ENCODE data around the gene TMEM200A. TPM values are rescaled to one million over a fixed set of nuclear protein-coding genes. Genes with fewer than 3 reads are reported as not detected.

TMEM200A gene
- polyA plus RNA-seq, 1 donor from 2014 or later = 31.3 TPM

DNA sequence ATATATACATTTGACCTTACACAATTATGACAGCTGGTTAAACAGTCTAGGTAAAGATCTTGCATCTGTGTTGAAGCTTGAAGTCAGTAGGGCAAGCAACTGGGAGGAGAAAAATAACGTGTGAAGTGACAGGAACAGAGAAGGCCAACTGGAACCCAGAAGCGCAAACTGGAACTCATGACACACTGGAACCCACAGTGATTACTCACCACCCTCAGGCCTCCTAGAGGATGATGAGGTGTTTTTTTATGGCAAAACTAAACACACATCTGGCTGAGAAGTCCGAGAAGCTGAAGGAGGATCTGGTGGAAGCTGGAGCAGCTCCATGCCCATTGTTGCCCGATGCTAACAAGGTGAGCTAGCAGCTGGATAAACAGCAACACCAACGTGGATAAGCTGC is 108.1 kb downstream of the TMEM200A start:
- Histone ChIP-seq H2AFZ (ENCODE audit: low read depth, low read length) (no peak overlapping the region), H3K36me3 (ENCODE audit: insufficient read depth, low read length) (no peaks in the 10 kb centered on the region), H3K9ac (ENCODE audit: low read length) (no peak overlapping the region), H3K79me2 (replicated peaks; ENCODE audit: insufficient read depth, low read length) (no peaks in the 10 kb centered on the region), H3K27me3 (ENCODE audit: insufficient read depth, low read depth, low read length) (no peaks in the 10 kb centered on the region), H3K27ac (ENCODE audit: low read length) (no peak overlapping the region), H3K4me3 (ENCODE audit: low read length) (no peak overlapping the region), H3K9me2 (ENCODE audit: insufficient read depth, low read length) (no peaks in the 10 kb centered on the region), H3F3A (ENCODE audit: insufficient read depth, low read length, poor library complexity, severe bottlenecking) (no peaks in the 10 kb centered on the region), H3K9me3 (ENCODE audit: low read length) (no peaks in the 10 kb centered on the region), H3K4me2 (ENCODE audit: low read length) (no peak overlapping the region), H4K20me1 (ENCODE audit: insufficient read depth) (no peaks in the 10 kb centered on the region)
- no peak for TF ChIP-seq TAF1 (IDR thresholded peaks at IDR 0.05; ENCODE audit: low read depth)

DNA sequence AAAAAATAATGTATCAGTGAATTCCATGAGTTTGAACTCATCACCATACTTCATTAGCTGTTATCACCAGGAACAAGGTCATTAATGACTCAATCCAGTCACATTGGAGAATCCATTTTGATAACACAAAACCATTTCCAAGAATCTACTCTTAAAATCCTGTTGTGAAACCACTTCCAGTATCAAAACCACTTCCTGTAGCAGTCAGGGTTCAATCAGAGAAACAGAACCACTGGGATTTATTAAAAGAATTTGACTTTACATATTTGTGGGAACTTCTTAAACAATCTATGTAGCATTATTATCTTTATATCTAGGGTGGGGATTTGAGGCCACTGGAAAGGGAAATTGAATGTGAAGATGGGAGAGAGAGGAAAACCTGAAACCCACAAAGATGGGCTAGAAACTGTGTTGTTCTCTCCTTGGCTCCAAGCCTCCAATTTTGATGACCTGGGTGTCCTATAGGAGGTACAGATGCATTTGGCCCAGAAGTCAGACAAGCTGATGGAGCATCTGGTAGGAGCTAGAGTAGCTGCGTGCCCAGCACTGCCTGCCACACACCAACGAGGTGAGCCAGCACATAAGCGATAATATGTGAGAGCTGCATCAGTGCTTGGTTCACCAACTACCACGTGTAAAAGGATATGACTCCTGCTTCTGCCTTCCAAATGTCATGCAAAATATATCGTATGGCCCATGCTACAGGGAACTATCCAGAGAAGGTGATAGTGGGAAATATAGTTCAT is 117.0 kb downstream of the TMEM200A start:
- Histone ChIP-seq H3F3A (ENCODE audit: insufficient read depth, low read length, poor library complexity, severe bottlenecking) (no peaks in the 10 kb centered on the region), H3K4me2 (ENCODE audit: low read length) (no peak overlapping the region), H3K27ac (ENCODE audit: low read length) (no peak overlapping the region), H3K36me3 (ENCODE audit: insufficient read depth, low read length) (no peaks in the 10 kb centered on the region), H3K9me2 (ENCODE audit: insufficient read depth, low read length) (no peaks in the 10 kb centered on the region), H3K9ac (ENCODE audit: low read length) (no peak overlapping the region), H3K79me2 (replicated peaks; ENCODE audit: insufficient read depth, low read length) (no peaks in the 10 kb centered on the region), H3K27me3 (ENCODE audit: insufficient read depth, low read depth, low read length) (no peaks in the 10 kb centered on the region), H3K9me3 (ENCODE audit: low read length) (no peaks in the 10 kb centered on the region), H3K4me3 (ENCODE audit: low read length) (no peak overlapping the region), H4K20me1 (ENCODE audit: insufficient read depth) (no peaks in the 10 kb centered on the region), H2AFZ (ENCODE audit: low read depth, low read length) (no peak overlapping the region)
- no peak for TF ChIP-seq MXI1 (conservative IDR thresholded peaks at IDR 0.05; ENCODE audit: poor library complexity, severe bottlenecking)
- TF ChIP-seq POLR2AphosphoS5 (IDR thresholded peaks at IDR 0.05) = no peak
- TF ChIP-seq SMC3 (conservative IDR thresholded peaks at IDR 0.05; ENCODE audit: poor library complexity) = no peak
- TF ChIP-seq CTCF (IDR thresholded peaks at IDR 0.05; ENCODE audit: poor library complexity, severe bottlenecking) = no peak
- no peak for TF ChIP-seq TAF1 (IDR thresholded peaks at IDR 0.05; ENCODE audit: low read depth)
- TF ChIP-seq RAD21 (conservative IDR thresholded peaks at IDR 0.05) = no peak
- TF ChIP-seq EZH2 (IDR thresholded peaks at IDR 0.05; ENCODE audit: borderline replicate concordance, insufficient read depth, low read length, poor library complexity, severe bottlenecking) = no peak

DNA sequence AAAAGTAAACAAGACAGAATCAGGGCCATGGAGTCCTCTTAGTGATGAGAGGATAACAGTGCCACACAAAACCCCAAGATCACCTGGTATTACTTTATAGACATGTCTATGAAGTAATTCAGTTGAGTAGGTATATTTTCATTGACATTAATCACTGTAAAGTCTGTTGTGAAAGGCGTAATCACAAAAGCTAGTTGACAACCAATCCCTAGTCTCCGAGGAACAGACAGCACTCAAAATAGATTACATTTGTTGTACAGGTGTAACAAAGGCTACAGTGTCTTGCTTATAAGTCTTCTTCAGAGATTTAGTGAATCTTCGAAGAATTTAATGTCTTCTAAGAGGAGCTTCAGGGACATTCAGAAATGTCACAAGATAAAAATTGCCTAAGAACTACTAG is 120.1 kb downstream of the TMEM200A start:
- TF ChIP-seq REST (IDR thresholded peaks at IDR 0.05; ENCODE audit: borderline replicate concordance) = no peak
- TF ChIP-seq SMC3 (conservative IDR thresholded peaks at IDR 0.05; ENCODE audit: poor library complexity) = no peak
- TF ChIP-seq POLR2AphosphoS5 (IDR thresholded peaks at IDR 0.05) = peak; percentile 79
- TF ChIP-seq EP300 (conservative IDR thresholded peaks at IDR 0.05; ENCODE audit: poor library complexity, severe bottlenecking) = peak; percentile 64
- Histone ChIP-seq H2AFZ (ENCODE audit: low read depth, low read length) (no peak overlapping the region), H3K4me3 (ENCODE audit: low read length) (no peak overlapping the region), H3K36me3 (ENCODE audit: insufficient read depth, low read length) (no peaks in the 10 kb centered on the region), H3K9me3 (ENCODE audit: low read length) (no peaks in the 10 kb centered on the region), H4K20me1 (ENCODE audit: insufficient read depth) (no peaks in the 10 kb centered on the region), H3K27me3 (ENCODE audit: insufficient read depth, low read depth, low read length) (no peaks in the 10 kb centered on the region), H3K4me2 (ENCODE audit: low read length) (no peak overlapping the region), H3K9me2 (ENCODE audit: insufficient read depth, low read length) (no peaks in the 10 kb centered on the region), H3K27ac (ENCODE audit: low read length) (no peak overlapping the region), H3K9ac (ENCODE audit: low read length) (no peak overlapping the region), H3F3A (ENCODE audit: insufficient read depth, low read length, poor library complexity, severe bottlenecking) (no peaks in the 10 kb centered on the region), H3K79me2 (replicated peaks; ENCODE audit: insufficient read depth, low read length) (no peaks in the 10 kb centered on the region)

All from neural cell (in vitro differentiated cells).